GM21717 (cell line): ENCODE measurements around the gene LIMK2.
"Not testable (repeated sequence)": the region's sequence is repeated elsewhere in the genome, so short reads cannot be mapped to it uniquely, and the experiment has no call there.

Experiments used
- ATAC-seq: cut with Tn5 transposase; IDR thresholded peaks from one replicate; pipeline ENCODE4 v1.9.1; 2021; ENCODE audit warnings: mild to moderate bottlenecking, moderate library complexity; ENCODE audit not compliant: unreplicated experiment

LIMK2 gene

DNA sequence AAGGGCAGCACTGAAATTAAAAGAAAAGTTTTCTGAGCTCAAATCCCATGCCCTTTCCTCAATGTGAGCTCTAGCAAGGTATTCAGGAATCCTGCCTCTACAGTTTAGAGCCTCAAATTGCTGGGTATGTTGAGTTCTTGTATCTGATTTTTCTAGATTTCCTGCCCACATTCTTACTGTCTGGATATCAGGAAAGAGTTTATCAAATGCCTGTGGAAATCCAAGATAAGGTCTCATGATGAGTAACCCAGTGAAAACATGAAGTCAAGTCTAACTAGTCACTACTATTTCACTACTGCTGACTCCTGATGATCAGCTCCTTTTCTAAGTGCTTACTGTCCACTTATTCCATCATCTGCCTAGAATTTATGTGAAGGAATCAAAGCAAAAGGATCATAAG lies 29.8 kb downstream of the LIMK2 start:
- no peak for ATAC-seq

DNA sequence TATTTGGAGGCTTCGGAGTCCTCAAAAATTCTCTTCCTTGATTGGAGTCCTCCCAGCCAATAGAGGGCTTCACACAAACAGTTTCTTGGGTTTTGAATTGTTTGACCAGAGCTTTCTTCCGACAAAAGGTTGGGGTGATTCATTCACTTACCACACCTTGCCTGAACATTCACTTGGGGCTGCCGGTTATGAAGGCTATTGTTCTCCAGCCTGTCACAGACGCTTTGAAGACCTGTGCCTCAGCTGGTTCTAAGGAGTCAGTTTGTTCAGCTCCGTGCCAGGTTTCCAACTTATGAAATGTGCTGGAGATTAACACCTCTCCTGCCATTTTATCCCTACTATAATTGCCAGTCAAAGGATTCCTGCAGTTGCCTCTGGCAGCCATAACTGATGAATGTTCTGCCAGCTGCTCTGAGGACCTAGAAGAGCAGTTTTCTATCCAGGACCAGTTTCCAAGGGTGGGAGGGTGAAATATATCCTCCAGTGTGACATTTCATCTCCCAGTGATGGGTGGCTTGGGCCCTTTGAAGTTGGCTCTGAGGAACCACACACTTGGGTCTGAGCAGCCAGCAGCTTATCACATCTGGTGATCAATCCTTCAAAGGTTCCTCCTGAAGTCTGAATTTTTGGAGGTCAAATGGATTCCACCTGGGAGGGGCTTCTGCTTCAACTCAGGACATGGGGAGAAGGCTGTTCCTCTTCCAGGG lies 31.4 kb downstream of the LIMK2 start:
- no peak for ATAC-seq

DNA sequence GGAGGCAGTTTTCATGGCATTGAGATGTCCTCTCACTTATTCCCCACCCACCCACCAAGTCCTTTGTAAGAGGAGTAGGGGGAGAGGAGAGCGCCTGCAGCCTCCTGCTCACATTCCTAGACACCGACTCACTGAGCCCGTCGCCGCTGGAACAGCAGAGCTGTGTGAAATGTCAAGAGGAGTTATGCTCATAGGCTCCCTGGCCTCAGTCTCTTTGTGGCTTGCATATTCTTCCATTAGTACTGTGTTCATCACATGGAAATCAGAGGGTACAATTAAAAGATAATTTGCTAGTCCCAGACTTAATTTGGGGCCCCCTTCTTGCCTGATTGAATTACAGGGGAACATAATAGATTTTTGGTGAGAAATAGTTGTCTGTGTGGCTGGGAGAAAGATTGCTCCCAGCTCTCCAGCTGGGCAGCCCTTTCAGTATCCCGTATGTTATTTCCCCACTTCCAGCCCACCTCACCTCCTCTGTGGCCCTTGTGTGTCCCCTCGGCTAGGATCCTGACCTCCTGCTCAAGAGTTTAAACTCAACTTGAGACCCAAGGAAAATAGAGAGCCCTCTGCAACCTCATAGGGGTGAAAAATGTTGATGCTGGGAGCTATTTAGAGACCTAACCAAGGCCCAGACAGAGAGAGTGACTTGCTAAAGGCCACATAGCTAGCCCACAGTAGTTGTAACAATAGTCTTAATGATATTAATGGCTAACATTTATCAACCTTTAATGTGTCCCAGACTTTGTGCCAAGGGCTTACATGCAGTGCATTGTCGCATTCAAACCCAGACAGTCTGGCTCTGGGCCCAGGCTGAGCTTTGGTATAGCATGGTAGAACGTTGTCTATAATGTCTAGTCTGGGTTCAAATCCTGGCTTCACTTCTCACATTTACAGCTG lies 32.2 kb downstream of the LIMK2 start:
- no peak for ATAC-seq

DNA sequence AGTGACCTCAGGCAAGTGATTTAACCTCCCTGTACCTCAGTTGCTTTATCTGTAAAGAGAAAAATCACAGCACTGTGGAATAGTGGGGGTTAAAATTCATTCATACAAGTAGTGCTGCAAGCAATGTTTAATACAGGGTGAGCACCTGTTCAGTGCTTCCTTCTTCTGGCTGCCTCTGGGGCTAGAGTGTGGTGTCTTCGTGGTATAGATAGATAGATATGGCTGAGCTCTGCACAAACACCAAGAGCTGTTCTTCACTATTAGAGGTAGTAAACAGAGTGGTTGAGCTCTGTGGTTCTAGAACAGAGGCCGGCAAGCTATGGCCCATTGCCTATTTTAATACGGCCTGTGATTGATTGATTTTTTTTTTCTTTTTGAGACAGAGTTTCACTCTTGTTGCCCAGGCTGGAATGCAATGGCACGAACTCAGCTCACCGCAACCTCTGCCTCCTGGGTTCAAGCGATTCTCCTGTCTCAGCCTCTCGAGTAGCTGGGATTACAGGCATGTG lies 32.9 kb downstream of the LIMK2 start:
- ATAC-seq: no peak

DNA sequence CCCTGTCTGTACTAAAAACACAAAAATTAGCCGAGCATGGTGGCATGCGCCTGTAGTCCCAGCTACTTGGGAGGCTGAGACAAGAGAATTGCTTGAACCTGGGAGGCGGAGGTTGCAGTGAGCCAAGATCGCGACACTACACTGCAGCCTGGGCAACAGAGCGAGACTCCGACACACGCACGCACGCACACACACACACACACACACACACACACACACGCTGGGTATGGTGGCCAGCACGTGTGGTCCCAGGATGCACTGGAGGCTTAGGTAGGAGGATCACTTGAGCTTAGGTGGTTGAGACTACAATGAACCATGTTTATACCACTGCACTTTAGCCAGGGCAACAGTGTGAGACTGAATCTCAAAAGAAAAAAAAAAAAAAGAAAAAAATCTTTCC lies 33.9 kb downstream of the LIMK2 start:
- ATAC-seq: not testable (repeated sequence)

DNA sequence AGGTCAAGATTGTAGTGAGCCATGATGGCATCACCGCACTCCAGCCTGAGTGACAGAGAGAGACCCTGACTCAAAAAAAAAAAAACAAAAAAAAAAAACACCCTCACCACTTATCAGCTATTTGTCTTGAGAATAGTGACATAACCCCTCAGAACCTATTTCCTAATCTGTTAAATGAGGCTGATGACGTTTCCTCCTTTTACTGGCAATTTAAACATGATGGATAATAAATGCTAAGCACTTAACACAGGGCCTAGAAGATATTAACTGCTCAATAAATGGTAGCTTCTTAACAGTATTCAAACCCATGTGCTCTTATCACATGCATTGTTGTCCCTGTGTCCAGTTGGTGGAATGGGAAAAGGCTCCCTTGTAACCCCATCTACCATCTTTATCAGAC lies 34.6 kb downstream of the LIMK2 start:
- ATAC-seq: no peak

DNA sequence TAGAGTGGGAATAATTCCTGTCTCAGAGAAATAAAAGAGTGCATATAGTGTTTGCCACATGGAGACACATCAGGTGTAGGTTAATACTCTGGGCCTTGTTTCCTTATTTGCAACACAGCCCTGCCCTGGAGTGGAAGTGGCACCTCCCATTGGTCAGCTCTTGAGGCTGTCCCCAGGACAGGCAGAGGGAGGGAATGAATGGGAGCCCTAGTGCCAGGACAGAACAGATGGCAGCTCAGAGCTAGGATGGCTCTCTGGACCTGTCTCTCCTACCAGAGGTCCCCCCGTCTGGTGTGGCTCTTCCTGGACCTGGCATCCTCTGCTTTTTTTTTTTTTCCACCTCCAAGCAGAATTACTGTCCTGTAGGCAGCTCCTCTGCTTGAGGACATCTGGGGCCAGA lies 35.6 kb downstream of the LIMK2 start:
- ATAC-seq: no peak

DNA sequence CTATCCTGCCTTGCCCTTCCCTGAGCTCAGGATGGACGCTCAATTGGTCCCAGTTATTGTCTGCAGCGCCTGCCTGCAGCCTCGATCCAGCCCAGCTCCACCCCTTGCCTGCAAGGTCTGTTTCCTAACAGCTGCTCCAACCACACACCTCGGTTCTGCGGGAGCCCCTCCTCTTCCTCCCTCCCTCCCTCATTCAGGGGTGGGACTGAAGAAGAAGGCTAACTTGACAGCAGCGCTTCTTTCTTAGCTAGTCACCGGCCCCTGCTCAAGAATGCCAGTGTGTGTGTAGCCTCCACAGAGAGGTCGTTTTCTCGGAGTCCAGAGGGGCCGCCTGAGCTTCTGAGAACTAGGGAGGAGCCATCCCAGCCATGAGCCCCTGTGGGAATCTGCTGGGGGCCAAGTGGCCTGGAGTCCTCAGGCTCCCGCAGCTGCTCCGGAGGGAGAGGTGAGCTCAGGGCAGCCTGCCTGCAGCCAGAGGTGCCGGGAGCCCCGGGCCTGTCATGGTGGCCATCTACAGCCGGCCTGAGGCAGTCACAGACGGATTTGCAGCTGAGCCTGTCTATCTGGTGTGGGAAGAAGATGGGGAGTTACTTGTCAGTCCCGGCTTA lies 36.1 kb downstream of the LIMK2 start:
- ATAC-seq: no peak

DNA sequence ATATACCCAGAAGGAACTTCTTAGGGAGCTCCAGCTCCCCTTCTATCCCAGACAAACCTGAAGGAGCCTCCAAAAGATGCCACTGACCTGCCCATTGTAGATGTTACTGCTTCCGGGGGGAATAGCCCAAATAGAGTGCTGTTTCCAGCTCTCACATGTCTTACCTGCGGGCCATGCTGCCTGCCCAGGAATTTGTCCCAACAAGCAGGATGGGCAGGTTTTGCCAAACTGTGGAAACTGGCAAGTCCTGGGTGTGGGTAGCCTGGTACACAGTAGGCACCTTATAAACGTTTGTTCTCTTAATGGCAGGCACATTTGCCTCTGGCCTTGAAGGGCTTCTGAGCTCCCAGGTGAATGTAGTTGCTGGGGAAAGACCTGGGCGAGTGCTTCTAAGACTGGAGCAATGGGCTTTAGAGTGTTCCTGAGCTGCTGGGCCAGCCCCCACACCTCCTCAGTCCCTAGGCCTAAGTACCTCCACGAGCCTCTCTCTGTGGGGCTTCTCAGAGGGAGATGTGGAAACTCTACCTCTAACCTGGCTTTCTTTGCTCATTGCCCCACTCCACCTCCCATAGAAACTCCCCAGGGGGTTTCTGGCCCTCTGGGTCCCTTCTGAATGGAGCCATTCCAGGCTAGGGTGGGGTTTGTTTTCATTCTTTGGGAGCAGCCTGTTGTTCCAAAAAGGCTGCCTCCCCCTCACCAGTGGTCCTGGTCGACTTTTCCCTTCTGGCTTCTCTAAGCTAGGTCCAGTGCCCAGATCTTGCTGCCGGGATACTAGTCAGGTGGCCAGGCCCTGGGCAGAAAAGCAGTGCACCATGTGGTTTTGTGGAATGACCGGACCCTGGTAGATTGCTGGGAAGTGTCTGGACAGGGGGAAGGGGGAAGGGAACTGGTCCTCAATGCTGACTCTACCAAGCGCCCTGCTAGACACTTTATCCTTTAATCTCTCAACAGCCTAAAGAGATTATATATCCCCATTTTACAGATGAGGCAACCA lies 37.2 kb downstream of the LIMK2 start:
- ATAC-seq: no peak

DNA sequence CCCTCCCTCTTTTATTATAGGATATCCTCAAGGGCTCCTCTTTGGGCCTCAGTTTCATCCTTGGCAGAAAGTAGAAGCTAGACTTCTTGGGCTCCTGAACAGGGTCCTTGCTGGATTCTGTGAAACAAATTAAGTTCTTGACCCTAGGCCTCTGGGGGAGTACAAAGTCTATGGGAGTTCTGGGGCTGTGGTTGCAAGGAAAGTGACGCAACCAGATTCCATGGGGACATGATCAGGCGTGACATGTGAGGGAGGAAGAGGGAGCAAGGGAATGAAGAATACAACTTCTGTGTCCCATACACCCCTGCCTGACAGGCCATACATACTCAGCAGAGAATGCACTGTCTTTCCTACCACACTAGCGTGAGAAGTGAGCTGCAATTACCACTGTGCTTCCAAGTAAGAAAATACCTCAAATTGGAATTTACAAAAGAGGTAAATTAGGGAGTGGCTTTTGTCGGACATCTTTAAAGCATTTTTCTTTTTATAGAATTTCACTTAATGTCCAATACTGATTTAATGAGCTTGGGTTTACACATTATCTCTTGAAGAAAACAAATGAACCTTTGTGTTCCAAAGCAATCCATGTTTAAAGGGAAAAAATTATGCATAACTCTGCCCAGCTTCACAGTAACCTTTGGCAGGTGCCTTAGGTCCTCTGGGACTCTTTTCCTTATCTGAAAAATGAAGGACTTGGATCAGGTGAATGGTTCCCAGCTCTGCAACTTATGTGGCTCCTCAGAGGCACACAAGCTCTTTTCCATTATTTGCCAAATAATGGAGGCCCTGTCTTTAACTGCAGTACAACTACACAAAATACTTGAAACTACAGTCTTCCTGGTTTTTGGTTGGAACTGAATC lies 38.9 kb downstream of the LIMK2 start:
- no peak for ATAC-seq

DNA sequence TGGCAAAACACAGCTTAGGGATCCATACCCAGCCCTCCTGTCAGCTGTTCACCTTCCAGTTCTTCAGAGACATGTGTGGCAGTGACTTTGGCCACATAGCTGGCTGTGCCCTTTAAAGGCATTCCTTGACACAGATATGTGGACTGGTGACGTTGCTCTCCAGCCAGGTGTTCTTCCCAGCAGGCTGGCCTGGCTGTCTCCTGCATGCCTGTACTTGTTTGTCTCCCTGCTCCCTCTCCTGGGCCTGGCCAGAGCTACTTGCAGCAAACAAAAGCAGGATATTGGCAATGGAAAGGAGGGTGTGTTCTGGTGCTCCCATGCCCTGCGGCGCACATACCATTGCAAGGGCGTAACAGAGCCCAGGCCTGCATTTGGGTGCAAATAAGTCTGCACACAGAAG lies 41.9 kb downstream of the LIMK2 start:
- no peak for ATAC-seq

DNA sequence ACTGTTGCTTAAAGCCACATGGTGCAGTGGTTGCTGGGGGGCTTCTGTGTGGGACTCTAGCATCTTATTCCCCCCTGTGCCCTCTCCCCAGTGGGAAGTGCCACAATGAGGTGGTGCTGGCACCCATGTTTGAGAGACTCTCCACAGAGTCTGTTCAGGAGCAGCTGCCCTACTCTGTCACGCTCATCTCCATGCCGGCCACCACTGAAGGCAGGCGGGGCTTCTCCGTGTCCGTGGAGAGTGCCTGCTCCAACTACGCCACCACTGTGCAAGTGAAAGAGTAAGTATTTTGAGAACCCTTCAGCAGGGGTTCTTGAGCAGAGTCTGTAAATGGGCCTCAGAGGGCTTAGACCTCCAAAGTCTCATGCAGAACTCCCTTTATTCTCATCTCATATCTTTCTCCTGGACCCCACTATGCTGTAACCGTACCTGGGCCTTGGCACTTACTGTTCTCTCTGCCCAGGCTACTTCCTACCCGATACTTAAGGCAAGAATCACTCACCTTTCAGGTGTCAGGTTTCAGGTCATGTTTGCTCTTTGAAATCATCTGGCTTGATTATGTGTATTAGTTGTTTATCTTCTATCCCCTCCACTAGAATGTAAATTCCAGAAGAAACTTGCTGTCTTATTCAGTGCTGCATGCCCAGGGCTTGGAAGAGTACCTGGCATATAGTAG lies 47.8 kb downstream of the LIMK2 start:
- ATAC-seq: no peak

DNA sequence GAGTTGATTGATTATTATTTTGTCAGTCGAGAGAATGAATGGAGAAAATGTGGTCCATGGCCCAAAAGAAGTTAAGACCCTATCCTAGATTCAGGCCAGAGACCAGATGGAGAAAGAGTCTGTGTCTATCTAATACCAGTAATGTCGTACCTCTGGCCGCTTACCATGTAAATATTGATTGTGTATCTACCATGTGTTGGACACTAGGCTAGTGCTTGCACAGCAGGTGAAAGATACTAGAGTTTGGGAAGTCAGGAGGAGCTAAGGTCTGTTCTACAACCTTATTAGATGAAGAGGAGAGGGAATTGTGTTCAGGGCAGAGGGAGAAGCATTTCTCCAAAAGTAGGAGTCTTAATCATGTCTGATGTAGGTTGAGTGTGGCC lies 48.4 kb downstream of the LIMK2 start:
- no peak for ATAC-seq

DNA sequence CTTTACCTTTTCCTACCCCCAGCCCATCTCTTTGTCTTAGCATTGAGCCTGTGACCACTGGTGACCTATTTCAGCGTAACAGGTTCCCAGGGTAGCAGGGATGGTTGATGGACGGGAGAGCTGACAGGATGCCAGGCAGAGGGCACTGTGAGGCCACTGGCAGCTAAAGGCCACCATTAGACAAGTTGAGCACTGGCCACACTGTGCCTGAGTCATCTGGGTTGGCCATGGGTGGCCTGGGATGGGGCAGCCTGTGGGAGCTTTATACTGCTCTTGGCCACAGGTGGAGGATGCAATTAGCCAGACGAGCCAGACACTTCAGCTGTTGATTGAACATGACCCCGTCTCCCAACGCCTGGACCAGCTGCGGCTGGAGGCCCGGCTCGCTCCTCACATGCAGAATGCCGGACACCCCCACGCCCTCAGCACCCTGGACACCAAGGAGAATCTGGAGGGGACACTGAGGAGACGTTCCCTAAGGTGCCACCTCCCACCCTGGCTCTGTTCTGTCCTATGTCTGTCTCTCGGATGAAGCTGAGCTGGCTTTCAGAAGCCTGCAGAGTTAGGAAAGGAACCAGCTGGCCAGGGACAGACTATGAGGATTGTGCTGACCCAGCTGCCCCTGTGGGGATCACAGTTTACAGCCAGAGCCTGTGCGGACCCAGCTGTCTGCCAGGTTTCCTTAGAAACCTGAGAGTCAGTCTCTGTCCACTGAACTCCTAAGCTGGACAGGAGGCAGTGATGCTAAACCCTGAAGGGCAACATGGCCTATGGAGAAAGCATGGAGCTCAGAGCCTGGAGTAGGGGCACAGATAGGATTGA lies 50.4 kb downstream of the LIMK2 start:
- ATAC-seq: no peak

DNA sequence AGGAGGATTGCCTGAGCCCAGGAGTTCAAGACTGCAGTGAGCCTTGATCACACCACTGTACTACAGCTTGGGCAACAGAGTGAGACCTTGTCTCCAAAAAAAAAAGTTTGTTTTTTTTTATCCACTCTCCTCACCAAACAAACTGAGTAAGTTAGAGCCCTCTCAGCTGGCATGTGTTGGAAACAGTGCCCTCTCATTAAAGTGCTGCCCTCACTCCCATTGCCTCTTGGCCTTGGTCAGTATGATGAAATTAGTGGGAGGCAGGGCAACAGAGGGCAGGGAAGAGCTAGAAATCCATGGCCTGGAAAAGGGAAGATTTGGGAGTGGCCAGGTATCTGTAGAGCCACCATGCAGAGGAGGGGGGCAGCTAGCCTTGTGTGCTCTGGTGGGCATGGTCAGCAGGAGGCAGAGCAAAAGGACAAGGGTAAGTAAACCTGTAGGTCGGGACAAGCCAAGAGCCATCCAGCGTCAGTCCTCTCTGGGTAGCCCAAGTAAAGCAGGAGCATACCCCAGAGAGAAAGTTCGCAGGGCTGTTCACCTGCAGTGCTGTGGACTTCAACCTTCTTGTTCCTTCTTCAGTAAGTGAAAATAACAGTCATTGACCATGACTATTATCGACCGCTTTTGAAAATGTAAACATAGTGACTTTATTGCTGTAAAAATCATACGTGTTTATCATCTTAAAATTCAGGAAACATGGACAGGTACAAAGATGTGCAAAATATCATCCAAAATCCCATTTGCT lies 52.0 kb downstream of the LIMK2 start:
- ATAC-seq: no peak

DNA sequence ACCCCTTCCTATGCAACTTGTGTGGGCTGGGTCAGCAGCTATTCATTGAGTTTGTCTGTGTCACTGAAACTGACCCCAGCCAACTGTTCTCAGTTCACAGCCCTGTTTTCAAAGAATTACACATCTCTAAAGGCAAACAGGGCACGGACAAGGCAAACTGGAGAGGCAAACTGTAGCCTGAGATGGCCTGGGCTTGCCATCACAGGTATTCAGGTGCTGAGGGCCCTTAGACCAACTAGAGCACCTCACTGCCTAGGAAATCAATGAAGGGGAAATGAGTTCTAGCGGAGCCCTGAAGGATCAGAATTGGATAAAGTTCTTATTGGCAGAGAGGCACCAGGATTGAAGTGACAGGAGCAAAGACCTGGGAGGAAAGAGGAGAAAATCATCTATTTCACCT lies 56.2 kb downstream of the LIMK2 start:
- no peak for ATAC-seq

DNA sequence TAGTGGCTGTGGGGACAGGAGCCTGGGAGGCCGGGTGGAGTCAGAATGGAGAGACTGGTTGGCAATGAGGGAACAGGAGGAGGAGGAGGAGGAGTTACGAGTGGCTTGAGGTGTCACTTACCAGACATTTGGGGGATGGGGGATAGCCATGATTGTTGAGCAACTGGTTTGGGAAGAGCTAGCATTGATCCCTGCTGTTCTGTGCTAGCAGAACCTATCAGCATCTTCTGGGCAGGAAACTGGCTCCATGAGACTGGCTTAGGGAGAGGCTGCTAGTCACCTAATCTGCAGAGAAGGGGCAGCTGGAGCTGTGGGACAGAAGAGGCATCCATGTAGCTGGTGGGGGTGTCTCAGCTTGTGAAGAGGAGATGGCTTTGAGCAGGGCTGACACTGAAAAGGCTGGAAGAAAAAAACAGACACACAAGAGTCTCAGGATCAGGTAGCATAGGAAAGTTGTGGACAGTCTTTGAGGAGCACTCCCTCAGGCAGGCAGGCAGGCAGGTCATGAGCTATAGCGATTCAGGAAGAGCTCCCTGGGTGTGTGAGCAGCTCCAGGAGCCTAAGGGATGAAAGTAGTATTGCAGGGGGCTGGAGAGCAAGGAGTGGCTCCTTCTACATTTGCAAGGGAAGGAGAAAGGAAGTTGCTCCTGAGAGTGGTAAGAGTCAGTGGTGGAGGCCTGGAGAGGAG lies 57.9 kb downstream of the LIMK2 start:
- ATAC-seq: no peak
